Mesenchymal stem cell (in vitro differentiated cells and primary cell): ENCODE results near the gene AKAP10.

ENCODE experiments used
- DNase-seq: peaks from one replicate; pipeline ENCODE4 v3.0.0-alpha.2; 2013
- H2AFZ ChIP-seq: one replicate; pipeline ENCODE4 v1.6.1; 2013; ENCODE audit warnings: low read depth, mild to moderate bottlenecking, control low read depth, inconsistent platforms, low read length, moderate library complexity
- H2AK5ac ChIP-seq: 2 replicates; pipeline ENCODE4 v1.6.1; 2013; ENCODE audit warnings: low read length, moderate library complexity, mild to moderate bottlenecking, inconsistent platforms; ENCODE audit not compliant: severe bottlenecking
- H2BK120ac ChIP-seq: one replicate; pipeline ENCODE4 v1.6.1; 2013; ENCODE audit warnings: low read depth, mild to moderate bottlenecking, inconsistent platforms, low read length, moderate library complexity
- H2BK12ac ChIP-seq, 2 experiments: one replicate each; pipeline ENCODE4 v1.6.1; 2013; ENCODE audit warnings: inconsistent platforms in 2 of 2, low read length in 2 of 2, mild to moderate bottlenecking in 2 of 2, moderate library complexity in 2 of 2, control low read depth in 1 of 2
- H2BK15ac ChIP-seq: one replicate; pipeline ENCODE4 v1.6.1; 2013; ENCODE audit warnings: mild to moderate bottlenecking, low read depth, inconsistent platforms; ENCODE audit not compliant: poor library complexity, severe bottlenecking
- H2BK5ac ChIP-seq: 2 replicates; pipeline ENCODE4 v1.6.1; 2013; ENCODE audit warnings: low read depth, mild to moderate bottlenecking, low read length, control low read depth, inconsistent platforms; ENCODE audit not compliant: poor library complexity, severe bottlenecking
- H3K14ac ChIP-seq, 2 experiments: one replicate each; pipeline ENCODE4 v1.6.1; 2013; ENCODE audit warnings: inconsistent platforms in 2 of 2, low read length in 2 of 2, control low read depth in 1 of 2, mild to moderate bottlenecking in 1 of 2, moderate library complexity in 1 of 2
- H3K18ac ChIP-seq, 2 experiments: one replicate each; pipeline ENCODE4 v1.6.1; 2013; ENCODE audit warnings: inconsistent platforms in 2 of 2, low read length in 2 of 2, control low read depth in 1 of 2, low read depth in 1 of 2, mild to moderate bottlenecking in 1 of 2
- H3K23ac ChIP-seq, 2 experiments: one replicate each; pipeline ENCODE4 v1.6.1; 2013; ENCODE audit warnings: inconsistent platforms in 2 of 2, low read length in 2 of 2, mild to moderate bottlenecking in 2 of 2, moderate library complexity in 2 of 2, control low read depth in 1 of 2
- H3K27ac ChIP-seq: 2 replicates; pipeline ENCODE4 v1.5.1; 2013; ENCODE audit warnings: mild to moderate bottlenecking, moderate library complexity, low read length, control low read depth, inconsistent platforms; ENCODE audit not compliant: poor library complexity, severe bottlenecking
- H3K27me3 ChIP-seq, 2 experiments: 2 replicates each; pipeline versions ENCODE4 v1.6.1 to v1.7.0; 2013; ENCODE audit warnings: low read length in 2 of 2, mild to moderate bottlenecking in 2 of 2, moderate library complexity in 2 of 2, control low read depth in 1 of 2, inconsistent platforms in 1 of 2; ENCODE audit not compliant: control insufficient read depth in 1 of 2, insufficient read depth in 1 of 2
- H3K36me3 ChIP-seq, 2 experiments: 2 replicates each; pipeline versions ENCODE4 v1.6.1 to v1.7.0; 2013; ENCODE audit warnings: low read length in 2 of 2, control low read depth in 1 of 2, inconsistent platforms in 1 of 2, low read depth in 1 of 2, mild to moderate bottlenecking in 1 of 2; ENCODE audit not compliant: insufficient read depth in 2 of 2, control insufficient read depth in 1 of 2
- H3K4ac ChIP-seq, 2 experiments: one replicate each; pipeline ENCODE4 v1.6.1; 2013; ENCODE audit warnings: inconsistent platforms in 2 of 2, low read length in 2 of 2, mild to moderate bottlenecking in 2 of 2, moderate library complexity in 2 of 2, control low read depth in 1 of 2, low read depth in 1 of 2
- H3K4me1 ChIP-seq: 2 replicates; pipeline ENCODE4 v1.6.1; 2013; ENCODE audit warnings: low read depth, low read length, control low read depth; ENCODE audit not compliant: control insufficient read depth, insufficient read depth
- H3K4me2 ChIP-seq: 2 replicates; pipeline ENCODE4 v1.6.1; 2013; ENCODE audit warnings: low read length, mild to moderate bottlenecking, inconsistent platforms; ENCODE audit not compliant: poor library complexity, severe bottlenecking
- H3K4me3 ChIP-seq, 2 experiments: 2 replicates each; pipeline versions ENCODE4 v1.5.1 to v1.7.0; 2013; ENCODE audit warnings: low read length in 2 of 2, mild to moderate bottlenecking in 2 of 2, control low read depth in 1 of 2, low read depth in 1 of 2; ENCODE audit not compliant: insufficient read depth in 1 of 2
- H3K79me1 ChIP-seq: replicated peaks from 2 replicates; pipeline ENCODE4 v1.6.1; 2013; ENCODE audit warnings: mild to moderate bottlenecking, control low read depth, low read length, inconsistent platforms; ENCODE audit not compliant: poor library complexity, severe bottlenecking
- H3K9ac ChIP-seq: 2 replicates; pipeline ENCODE4 v1.7.0; 2013; ENCODE audit warnings: mild to moderate bottlenecking, low read length, moderate library complexity
- H3K9me3 ChIP-seq: 2 replicates; pipeline ENCODE4 v1.7.0; 2013; ENCODE audit warnings: mild to moderate bottlenecking, low read length; ENCODE audit not compliant: control insufficient read depth
- H4K8ac ChIP-seq: one replicate; pipeline ENCODE4 v1.6.1; 2013; ENCODE audit warnings: inconsistent platforms, mild to moderate bottlenecking, low read length, moderate library complexity
- H4K91ac ChIP-seq: one replicate; pipeline ENCODE4 v1.6.1; 2013; ENCODE audit warnings: mild to moderate bottlenecking, low read length, inconsistent platforms
- WGBS: methylation state at CpG from one replicate; pipeline ENCODE4 v1.1.7; 2013; ENCODE audit warnings: mixed read lengths; 5-methylcytosine and 5-hydroxymethylcytosine counted together

AKAP10 gene

DNA sequence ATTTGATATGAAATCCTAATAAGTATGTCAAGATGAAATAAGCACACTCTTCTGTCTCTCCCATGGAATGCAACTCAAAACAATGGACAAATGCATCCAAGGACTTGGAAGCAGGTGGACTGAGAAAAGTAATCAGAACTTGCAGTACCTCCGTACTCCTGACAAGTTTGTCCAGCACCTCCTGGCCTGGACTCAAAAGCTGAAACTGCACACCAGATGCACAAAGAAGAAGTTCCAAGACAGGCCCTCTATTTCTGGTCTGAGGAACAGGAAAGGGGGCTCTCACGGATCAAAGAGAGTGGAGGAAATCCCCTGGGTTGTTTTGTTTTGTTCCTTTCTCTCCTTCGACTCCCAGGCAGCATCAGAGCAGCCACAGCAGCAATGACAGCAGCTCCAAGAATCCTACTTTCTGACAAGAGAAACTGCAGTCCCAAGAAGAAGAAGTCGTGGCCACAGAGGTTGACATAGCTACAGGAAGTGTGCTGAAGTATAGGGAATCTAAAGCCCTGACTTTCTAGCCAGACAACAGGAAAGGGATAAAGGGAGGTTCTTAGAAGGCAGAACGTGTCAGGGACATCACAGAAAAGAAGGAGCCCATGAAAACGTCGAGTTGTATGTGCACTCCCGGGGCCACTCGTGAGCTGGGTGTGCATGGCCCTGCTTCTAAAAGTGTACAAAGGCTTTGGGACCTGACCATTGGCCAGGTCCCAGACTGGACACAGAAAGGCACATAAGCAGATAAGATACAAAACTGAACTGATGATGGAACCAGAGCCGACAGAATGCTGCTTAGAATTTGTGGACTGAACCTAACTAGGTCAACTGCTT, 29.3 kb downstream of the AKAP10 start:
- no peaks in the 10 kb centered on the region for H3K9me3 ChIP-seq
- H3K27ac ChIP-seq, result no peak overlapping the region
- no peak overlapping the region for H3K23ac ChIP-seq
- H4K91ac ChIP-seq, result no peak overlapping the region
- no peak overlapping the region for H3K14ac ChIP-seq
- H3K79me1 ChIP-seq, result peaks cover 13% of the 10 kb centered on the region
- H2AFZ ChIP-seq, result no peak overlapping the region
- H3K36me3 ChIP-seq, result peaks cover 10 to 46% of the 10 kb centered on the region in 2 experiments
- no peak overlapping the region for H2BK12ac ChIP-seq
- H3K4me1 ChIP-seq, result peaks cover 3% of the 10 kb centered on the region
- 70% methylated on average over 9 of the region's 10 CpGs for WGBS
- no peak overlapping the region for H2AK5ac ChIP-seq
- no peak overlapping the region for H4K8ac ChIP-seq
- no peak overlapping the region for H2BK5ac ChIP-seq
- H3K4me2 ChIP-seq, result no peak overlapping the region
- no peak overlapping the region for H2BK15ac ChIP-seq
- H3K4me3 ChIP-seq, result no peak overlapping the region
- no peak overlapping the region for H2BK120ac ChIP-seq
- H3K4ac ChIP-seq, result no peak overlapping the region
- no peaks in the 10 kb centered on the region for H3K27me3 ChIP-seq
- H3K9ac ChIP-seq, result no peak overlapping the region
- no peak overlapping the region for H3K18ac ChIP-seq
- DNase-seq, result no peak

DNA sequence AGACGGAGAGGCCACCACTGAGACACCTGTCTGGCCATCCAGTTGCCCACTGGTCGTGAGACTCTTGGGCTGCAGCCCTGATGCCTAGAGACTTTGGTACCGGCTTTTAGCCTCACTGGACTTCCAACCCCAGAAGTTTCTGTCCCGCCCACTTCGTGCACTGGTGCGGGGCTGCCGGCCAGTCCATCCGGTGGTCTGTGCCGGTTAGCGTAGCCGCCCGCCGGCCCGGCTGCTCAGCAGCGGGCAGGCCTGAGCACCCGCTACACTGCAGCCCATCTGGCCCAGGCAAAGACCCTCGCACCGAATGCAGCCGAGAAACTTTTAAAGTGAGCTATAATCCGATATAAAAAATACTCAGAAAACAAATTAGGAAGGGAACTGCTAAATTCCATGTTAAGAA, 30.7 kb downstream of the AKAP10 start:
- Histone ChIP-seq H3K27me3 (no peaks in the 10 kb centered on the region), H3K23ac (no peak overlapping the region), H3K4ac (no peak overlapping the region), H4K8ac (no peak overlapping the region), H3K36me3 (peaks cover 10 to 59% of the 10 kb centered on the region in 2 experiments), H2BK12ac (no peak overlapping the region), H3K9ac (no peak overlapping the region), H2BK120ac (no peak overlapping the region), H3K4me2 (no peak overlapping the region), H2AK5ac (no peak overlapping the region), H3K18ac (no peak overlapping the region), H3K9me3 (no peaks in the 10 kb centered on the region), H3K79me1 (peaks cover 18% of the 10 kb centered on the region), H2BK5ac (no peak overlapping the region), H2AFZ (no peak overlapping the region), H3K4me1 (peaks cover 2% of the 10 kb centered on the region), H3K27ac (no peak overlapping the region), H3K14ac (no peak overlapping the region), H3K4me3 (no peak overlapping the region), H4K91ac (no peak overlapping the region), H2BK15ac (no peak overlapping the region)
- no peak for DNase-seq
- WGBS, result 99% methylated on average over 15 of the region's 20 CpGs

DNA sequence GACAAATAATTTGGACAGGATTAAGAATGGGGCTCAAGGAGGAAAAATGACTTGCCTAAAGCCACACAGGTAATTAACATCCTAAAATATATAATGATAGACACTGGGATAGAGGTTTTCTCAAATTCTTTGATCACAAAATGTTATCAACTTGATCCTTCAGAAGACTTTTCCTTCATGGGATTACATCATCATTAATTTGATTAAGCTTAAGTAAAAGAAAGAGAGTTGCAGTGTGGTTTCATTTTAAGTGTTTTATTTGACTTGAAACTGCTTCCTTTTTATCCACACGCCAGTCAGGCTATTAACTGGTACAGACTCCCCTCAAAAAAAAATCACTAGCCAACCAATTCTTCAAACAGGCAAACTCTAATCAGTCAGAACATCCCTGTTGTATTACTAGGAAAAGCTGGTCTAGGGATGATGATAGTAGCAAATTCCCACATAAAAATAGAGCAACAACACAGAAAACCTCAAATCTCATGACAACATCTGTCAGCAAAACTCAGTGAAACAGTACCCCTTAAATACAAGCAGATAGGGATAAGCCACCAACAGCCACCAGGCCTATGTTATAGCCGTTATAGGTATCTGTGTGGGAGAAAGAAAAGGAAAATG, 32.5 kb downstream of the AKAP10 start:
- Histone ChIP-seq H3K27me3 (no peaks in the 10 kb centered on the region), H2BK15ac (no peak overlapping the region), H3K27ac (no peak overlapping the region), H3K4me3 (no peak overlapping the region), H4K91ac (no peak overlapping the region), H3K4me2 (no peak overlapping the region), H3K9ac (no peak overlapping the region), H3K23ac (no peak overlapping the region), H2AK5ac (no peak overlapping the region), H3K9me3 (no peaks in the 10 kb centered on the region), H3K79me1 (peaks cover 18% of the 10 kb centered on the region), H3K4me1 (peaks cover 2% of the 10 kb centered on the region), H3K18ac (no peak overlapping the region), H2BK120ac (no peak overlapping the region), H3K36me3 (peaks cover 6 to 73% of the 10 kb centered on the region in 2 experiments), H2AFZ (no peak overlapping the region), H3K14ac (no peak overlapping the region), H4K8ac (no peak overlapping the region), H2BK12ac (no peak overlapping the region), H2BK5ac (no peak overlapping the region), H3K4ac (no peak overlapping the region)
- DNase-seq, result no peak
- 100% methylated on average over 2 of the region's 2 CpGs for WGBS

DNA sequence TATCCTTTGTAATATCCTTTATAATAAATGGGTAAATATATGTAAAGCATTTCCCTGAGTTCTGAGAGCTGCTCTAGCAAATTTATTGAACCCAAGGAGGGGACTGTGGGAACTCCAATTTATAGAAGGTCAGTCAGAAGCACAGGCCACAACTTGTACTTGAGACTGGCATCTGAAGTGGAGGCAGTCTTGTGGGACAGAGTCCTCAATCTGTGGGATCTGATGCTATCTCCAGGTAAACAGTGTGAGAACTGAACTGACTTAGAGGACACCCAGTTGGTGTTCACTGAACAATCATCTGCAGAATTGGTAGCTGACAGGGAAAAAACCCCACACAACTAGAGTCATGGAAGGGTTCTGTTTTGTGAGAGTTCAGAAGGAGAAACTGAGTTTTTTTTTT, 34.0 kb downstream of the AKAP10 start:
- H2BK12ac ChIP-seq, result no peak overlapping the region
- no peaks in the 10 kb centered on the region for H3K27me3 ChIP-seq
- peaks cover 8 to 86% of the 10 kb centered on the region in 2 experiments for H3K36me3 ChIP-seq
- no peak overlapping the region for H2BK5ac ChIP-seq
- H3K79me1 ChIP-seq, result peaks cover 24% of the 10 kb centered on the region
- no peak overlapping the region for H4K8ac ChIP-seq
- no peak overlapping the region for H3K4me2 ChIP-seq
- no peak overlapping the region for H3K23ac ChIP-seq
- DNase-seq, result no peak
- no peak overlapping the region for H3K4ac ChIP-seq
- no peak overlapping the region for H3K9ac ChIP-seq
- no peak overlapping the region for H3K18ac ChIP-seq
- H3K4me3 ChIP-seq, result no peak overlapping the region
- no peaks in the 10 kb centered on the region for H3K9me3 ChIP-seq
- no peak overlapping the region for H3K27ac ChIP-seq
- H3K14ac ChIP-seq, result no peak overlapping the region
- H2BK15ac ChIP-seq, result no peak overlapping the region
- H2AFZ ChIP-seq, result no peak overlapping the region
- no peak overlapping the region for H2BK120ac ChIP-seq
- H3K4me1 ChIP-seq, result peaks cover 2% of the 10 kb centered on the region
- H4K91ac ChIP-seq, result no peak overlapping the region
- no peak overlapping the region for H2AK5ac ChIP-seq
